Mesendoderm (in vitro differentiated cells): ENCODE measurements around the gene CFAP141.
A peak's percentile ranks its signal among the peaks of the same experiment; 100 is the strongest.

Source experiments
- DNase-seq: peaks from one replicate; pipeline ENCODE4 v3.0.0; 2013
- H2AK5ac ChIP-seq: 2 replicates; pipeline ENCODE4 v1.6.1; 2013; ENCODE audit warnings: low read length, inconsistent platforms
- H2BK120ac ChIP-seq: 2 replicates; pipeline ENCODE4 v1.6.1; 2013; ENCODE audit warnings: low read depth, mild to moderate bottlenecking, low read length, moderate library complexity, mixed read lengths
- H2BK15ac ChIP-seq: replicated peaks from 2 replicates; pipeline ENCODE4 v1.6.1; 2013; ENCODE audit warnings: low read depth, mild to moderate bottlenecking, moderate library complexity
- H2BK5ac ChIP-seq: 2 replicates; pipeline ENCODE4 v1.6.1; 2013; ENCODE audit warnings: low read length, inconsistent platforms
- H3K18ac ChIP-seq: 2 replicates; pipeline ENCODE4 v1.6.1; 2013; ENCODE audit warnings: mild to moderate bottlenecking, low read length, mixed read lengths
- H3K23ac ChIP-seq: one replicate; pipeline ENCODE4 v1.6.1; 2013; ENCODE audit warnings: low read length
- H3K27ac ChIP-seq: 2 replicates; pipeline ENCODE4 v1.5.1; 2013; ENCODE audit warnings: low read depth, mild to moderate bottlenecking, inconsistent platforms, low read length, moderate library complexity
- H3K27me3 ChIP-seq: 2 replicates; pipeline ENCODE4 v1.6.1; 2013; ENCODE audit warnings: low read length, control low read depth, mild to moderate bottlenecking, inconsistent platforms; ENCODE audit not compliant: insufficient read depth, poor library complexity
- H3K36me3 ChIP-seq: 2 replicates; pipeline ENCODE4 v1.6.1; 2013; ENCODE audit warnings: low read length, inconsistent platforms; ENCODE audit not compliant: control insufficient read depth, insufficient read depth
- H3K4ac ChIP-seq: one replicate; pipeline ENCODE4 v1.6.1; 2013; ENCODE audit warnings: low read depth, mild to moderate bottlenecking, low read length, moderate library complexity
- H3K4me1 ChIP-seq: 2 replicates; pipeline ENCODE4 v1.6.1; 2013; ENCODE audit warnings: low read depth, low read length, inconsistent platforms; ENCODE audit not compliant: control insufficient read depth
- H3K4me2 ChIP-seq: 2 replicates; pipeline ENCODE4 v1.6.1; 2013; ENCODE audit warnings: low read length
- H3K4me3 ChIP-seq: 2 replicates; pipeline ENCODE4 v1.5.1; 2013; ENCODE audit warnings: mild to moderate bottlenecking, low read length
- H3K56ac ChIP-seq: one replicate; pipeline ENCODE4 v1.6.1; 2013; ENCODE audit warnings: low read length
- H3K79me1 ChIP-seq: 2 replicates; pipeline ENCODE4 v1.6.1; 2013; ENCODE audit warnings: low read length, inconsistent platforms
- H3K79me2 ChIP-seq: 2 replicates; pipeline ENCODE4 v1.6.1; 2013; ENCODE audit warnings: mild to moderate bottlenecking, low read length; ENCODE audit not compliant: control insufficient read depth, insufficient read depth
- H3K9ac ChIP-seq: 2 replicates; pipeline ENCODE4 v1.6.1; 2013; ENCODE audit warnings: low read length, inconsistent platforms
- H4K5ac ChIP-seq: one replicate; pipeline ENCODE4 v1.6.1; 2013; ENCODE audit warnings: low read length
- H4K8ac ChIP-seq: one replicate; pipeline ENCODE4 v1.6.1; 2013; ENCODE audit warnings: low read depth, mild to moderate bottlenecking, control low read depth, low read length, moderate library complexity
- WGBS: extraction: QIAGEN DNeasy Blood & Tissue Kit; methylation state at CpG from one replicate; pipeline ENCODE4 v1.1.7; 2013; ENCODE audit warnings: low lambda C conversion rate, missing lambda C conversion rate; ENCODE audit not compliant: insufficient coverage; ENCODE audit errors: extremely low coverage; 5-methylcytosine and 5-hydroxymethylcytosine counted together

Gene CFAP141

DNA sequence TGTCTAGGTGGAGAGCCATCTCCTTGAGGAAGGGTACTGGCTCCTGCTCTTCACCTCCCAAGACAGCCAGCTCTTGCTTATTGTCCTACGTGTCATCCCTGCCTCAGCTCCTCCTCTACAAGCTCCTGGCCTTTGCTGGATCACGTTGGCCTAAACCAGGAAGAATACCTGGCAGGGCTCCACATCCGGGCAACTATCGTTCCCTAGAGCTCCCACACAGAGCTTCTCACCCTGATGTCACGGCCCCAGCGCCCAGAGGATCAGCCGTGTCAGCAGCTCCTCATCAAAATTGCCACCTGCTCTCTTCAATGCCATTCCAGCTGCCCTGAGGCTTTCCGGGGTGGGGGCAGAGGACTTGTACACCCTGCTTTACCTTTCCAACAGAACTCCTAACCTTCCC lies 12.3 kb downstream of the CFAP141 start:
- Histone ChIP-seq H3K4ac (no peak overlapping the region), H3K18ac (no peak overlapping the region), H2BK15ac (no peak overlapping the region), H3K56ac (no peak overlapping the region), H2BK5ac (no peak overlapping the region), H3K27me3 (no peaks in the 10 kb centered on the region), H3K4me3 (no peak overlapping the region), H3K9ac (no peak overlapping the region), H2AK5ac (no peak overlapping the region), H2BK120ac (no peak overlapping the region), H3K36me3 (no peaks in the 10 kb centered on the region), H3K4me2 (no peak overlapping the region), H3K23ac (no peak overlapping the region), H3K79me2 (no peaks in the 10 kb centered on the region), H4K8ac (no peak overlapping the region), H3K4me1 (no peaks in the 10 kb centered on the region), H3K79me1 (no peaks in the 10 kb centered on the region), H4K5ac (no peak overlapping the region), H3K27ac (no peak overlapping the region)
- DNase-seq, result no peak
- no CpG with 5 or more reads among the region's 8 CpGs for WGBS

DNA sequence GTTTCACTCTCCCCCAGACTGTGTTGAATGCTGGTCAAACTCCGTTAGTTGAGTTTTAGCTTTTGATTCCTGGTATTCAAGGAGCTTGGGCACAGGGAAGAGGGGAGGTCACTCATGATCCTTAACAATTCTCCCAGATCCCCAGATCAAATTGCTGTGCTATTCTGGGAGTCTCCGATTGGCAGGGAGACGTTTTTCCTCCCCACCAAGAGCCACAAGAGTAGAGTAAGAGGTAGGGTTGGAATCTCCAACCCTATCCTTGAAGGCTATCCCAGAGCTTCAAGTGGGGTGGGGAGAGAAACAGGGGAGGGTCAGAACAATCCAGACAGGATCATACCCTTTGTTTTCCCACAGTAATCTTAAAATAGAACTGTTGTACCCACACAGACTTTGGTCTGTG lies 13.7 kb downstream of the CFAP141 start:
- Histone ChIP-seq H2AK5ac (no peak overlapping the region), H3K36me3 (no peaks in the 10 kb centered on the region)
- WGBS, result no CpG with 5 or more reads among the region's 3 CpGs

DNA sequence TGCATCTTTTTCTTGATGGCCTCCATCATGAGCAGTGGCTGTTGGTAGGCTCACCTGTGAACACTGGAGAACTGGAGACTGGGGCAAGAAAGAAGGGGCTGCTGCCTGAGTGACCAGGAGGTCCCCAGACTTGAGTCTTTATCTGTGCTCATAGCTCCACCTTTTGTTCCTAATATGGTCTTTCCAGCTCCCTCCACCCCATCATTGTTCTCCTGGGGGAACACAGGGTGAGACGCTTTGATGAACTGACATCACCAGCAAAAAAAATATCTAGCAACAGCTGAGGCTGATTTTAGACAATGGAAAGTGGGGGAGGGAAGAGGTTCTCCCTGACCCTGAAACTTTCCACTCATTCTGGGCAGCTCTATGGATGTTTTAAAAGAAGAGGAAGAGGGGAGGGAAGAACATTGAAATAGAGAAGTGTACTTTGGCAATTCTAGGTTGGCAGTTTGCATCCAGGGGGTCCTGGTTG lies 14.1 kb downstream of the CFAP141 start, which contains the start of gene TPM3:
TSS of gene TPM3 (minus strand) at position 111 of the 472 bp plus-strand sequence. CDS start at position 29, 82 bp downstream.
- Histone ChIP-seq H3K9ac (no peak within 1 kb of the TSS), H3K27ac (no peak within 1 kb of the TSS)
- WGBS, result no CpG with 5 or more reads among the region's 1 CpG

More for the DNA sequence above, 13.7 kb downstream of the CFAP141 start:
- Histone ChIP-seq H3K56ac (no peak overlapping the region), H3K27ac (no peak overlapping the region), H3K27me3 (no peaks in the 10 kb centered on the region), H3K9ac (no peak overlapping the region), H2BK15ac (no peak overlapping the region), H3K18ac (no peak overlapping the region), H3K79me2 (no peaks in the 10 kb centered on the region), H2BK5ac (no peak overlapping the region), H3K4me1 (no peaks in the 10 kb centered on the region), H2BK120ac (no peak overlapping the region), H3K79me1 (no peaks in the 10 kb centered on the region), H3K4me3 (no peak overlapping the region), H4K5ac (no peak overlapping the region), H4K8ac (no peak overlapping the region), H3K4me2 (no peak overlapping the region), H3K23ac (no peak overlapping the region), H3K4ac (no peak overlapping the region)
- DNase-seq, result no peak

DNA sequence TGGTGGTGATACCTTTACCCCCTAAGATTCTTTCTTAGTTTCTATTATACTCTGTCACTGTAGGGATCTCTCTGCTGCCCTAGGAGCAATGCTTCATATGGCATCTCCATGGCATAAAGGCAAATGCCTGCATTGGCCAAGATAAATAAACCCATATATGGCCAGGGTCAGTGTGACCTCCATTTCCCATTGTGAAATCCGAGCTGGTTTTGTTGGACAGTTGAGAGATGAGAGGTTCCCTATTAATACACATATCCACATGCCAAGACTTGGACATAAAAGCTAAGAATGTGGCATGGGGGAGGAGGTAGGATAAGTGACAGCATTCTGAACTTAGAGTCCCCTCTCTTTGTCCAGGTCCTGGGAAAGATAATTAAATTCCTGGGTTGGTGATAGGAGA lies 15.6 kb downstream of the CFAP141 start:
- Histone ChIP-seq H3K23ac (no peak overlapping the region), H2BK15ac (no peak overlapping the region), H4K5ac (no peak overlapping the region), H3K36me3 (no peaks in the 10 kb centered on the region), H3K18ac (no peak overlapping the region), H3K4me1 (no peaks in the 10 kb centered on the region), H2BK120ac (no peak overlapping the region), H3K9ac (no peak overlapping the region), H2BK5ac (no peak overlapping the region), H4K8ac (no peak overlapping the region), H3K4me3 (no peak overlapping the region), H3K56ac (no peak overlapping the region), H3K27ac (no peak overlapping the region), H3K27me3 (no peaks in the 10 kb centered on the region), H3K79me2 (no peaks in the 10 kb centered on the region), H3K4me2 (no peak overlapping the region), H3K4ac (no peak overlapping the region), H2AK5ac (no peak overlapping the region), H3K79me1 (no peaks in the 10 kb centered on the region)
- DNase-seq, result no peak
- no CpG with 5 or more reads among the region's 1 CpG for WGBS

More for the DNA sequence above, 14.1 kb downstream of the CFAP141 start, which contains the start of gene TPM3:
- DNase-seq, result peak; percentile 16
- no peak within 1 kb of the TSS for H2BK120ac ChIP-seq
- H3K27me3 ChIP-seq, result no peaks in the 10 kb centered on the region
- no peak within 1 kb of the TSS for H4K5ac ChIP-seq
- H3K36me3 ChIP-seq, result no peaks in the 10 kb centered on the region
- no peaks in the 10 kb centered on the region for H3K4me1 ChIP-seq
- no peaks in the 10 kb centered on the region for H3K79me1 ChIP-seq
- no peak within 1 kb of the TSS for H3K4me3 ChIP-seq
- no peak within 1 kb of the TSS for H3K4me2 ChIP-seq
- H2BK15ac ChIP-seq, result no peak within 1 kb of the TSS
- no peak within 1 kb of the TSS for H2AK5ac ChIP-seq
- H3K79me2 ChIP-seq, result no peaks in the 10 kb centered on the region
- H2BK5ac ChIP-seq, result no peak within 1 kb of the TSS
- H3K18ac ChIP-seq, result no peak within 1 kb of the TSS
- no peak within 1 kb of the TSS for H3K56ac ChIP-seq
- no peak within 1 kb of the TSS for H4K8ac ChIP-seq
- H3K23ac ChIP-seq, result no peak within 1 kb of the TSS
- H3K4ac ChIP-seq, result no peak within 1 kb of the TSS

DNA sequence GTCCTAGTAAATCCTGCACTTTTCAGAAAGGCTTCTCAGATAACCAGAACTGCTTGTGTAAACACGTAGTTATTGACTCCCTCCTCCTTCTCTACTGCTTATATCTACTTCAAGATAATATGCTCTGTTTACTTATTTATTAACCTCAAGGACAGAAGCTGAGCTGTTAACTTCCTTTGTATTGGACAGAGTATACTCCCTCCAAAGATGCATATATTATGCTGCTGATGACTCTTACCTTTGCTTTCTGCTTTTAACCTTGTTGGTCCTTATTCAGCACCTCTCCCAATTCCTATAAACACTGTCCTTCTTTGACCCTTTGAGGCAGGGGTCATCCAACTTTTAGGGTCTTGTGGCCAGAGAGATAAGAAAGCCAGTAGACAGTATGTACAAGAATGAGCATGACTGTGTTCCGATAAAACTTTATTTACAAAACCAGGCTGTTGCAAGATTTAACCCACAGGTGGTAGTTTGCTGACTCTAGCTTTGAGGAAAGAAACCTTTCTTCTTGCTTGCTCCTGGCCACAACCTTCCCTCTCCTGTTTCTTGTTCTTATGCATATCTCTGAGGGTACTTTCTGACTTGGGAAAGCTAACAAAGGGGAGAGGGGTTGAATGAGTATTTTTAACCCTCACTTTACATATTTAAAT lies 19.2 kb downstream of the CFAP141 start:
- no peak overlapping the region for H3K27ac ChIP-seq
- WGBS, result no CpG with 5 or more reads among the region's 2 CpGs
- H3K56ac ChIP-seq, result no peak overlapping the region
- H3K79me2 ChIP-seq, result peaks cover 9% of the 10 kb centered on the region
- H2AK5ac ChIP-seq, result no peak overlapping the region
- H3K36me3 ChIP-seq, result no peaks in the 10 kb centered on the region
- no peak overlapping the region for H2BK5ac ChIP-seq
- DNase-seq, result peak; percentile 14
- no peak overlapping the region for H3K4me2 ChIP-seq
- no peak overlapping the region for H4K8ac ChIP-seq
- H2BK15ac ChIP-seq, result no peak overlapping the region
- H3K4ac ChIP-seq, result no peak overlapping the region
- H3K4me1 ChIP-seq, result no peaks in the 10 kb centered on the region
- no peak overlapping the region for H3K23ac ChIP-seq
- H3K18ac ChIP-seq, result no peak overlapping the region
- no peaks in the 10 kb centered on the region for H3K79me1 ChIP-seq
- H3K9ac ChIP-seq, result no peak overlapping the region
- no peak overlapping the region for H2BK120ac ChIP-seq
- no peak overlapping the region for H4K5ac ChIP-seq
- no peak overlapping the region for H3K4me3 ChIP-seq
- H3K27me3 ChIP-seq, result no peaks in the 10 kb centered on the region

DNA sequence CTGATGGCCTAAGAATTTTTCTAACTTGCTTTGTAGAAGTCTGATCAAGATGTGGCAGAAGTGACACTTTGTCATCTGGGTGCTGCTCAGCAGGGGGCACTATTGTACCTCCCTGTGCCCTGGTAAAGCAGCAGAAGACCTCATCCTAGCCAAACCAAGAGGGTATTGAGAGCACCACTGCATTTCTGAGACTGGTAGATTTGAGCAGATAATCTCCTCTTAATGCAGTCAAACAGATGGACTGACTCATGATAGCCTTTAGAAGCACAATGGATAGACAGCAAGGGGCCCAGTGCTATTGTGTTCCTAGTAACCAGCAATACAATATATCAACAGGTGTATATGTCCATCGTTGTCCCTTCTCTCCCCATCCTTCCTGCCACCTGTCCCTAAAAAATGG lies 20.0 kb downstream of the CFAP141 start:
- Histone ChIP-seq H3K79me1 (no peaks in the 10 kb centered on the region), H3K27ac (no peak overlapping the region), H4K5ac (no peak overlapping the region), H3K56ac (no peak overlapping the region), H3K4ac (no peak overlapping the region), H3K36me3 (no peaks in the 10 kb centered on the region), H3K18ac (no peak overlapping the region), H2BK5ac (no peak overlapping the region), H3K4me2 (no peak overlapping the region), H3K4me3 (no peak overlapping the region), H3K23ac (no peak overlapping the region), H2BK15ac (no peak overlapping the region), H4K8ac (no peak overlapping the region), H2BK120ac (no peak overlapping the region), H3K27me3 (no peaks in the 10 kb centered on the region), H3K9ac (no peak overlapping the region), H3K79me2 (peaks cover 17% of the 10 kb centered on the region), H3K4me1 (no peaks in the 10 kb centered on the region), H2AK5ac (no peak overlapping the region)
- peak; percentile 79 for DNase-seq
- no CpG with 5 or more reads among the region's 1 CpG for WGBS
